ENCODE results near the gene PEX5L. TPM values are rescaled to one million over a fixed set of nuclear protein-coding genes. Genes with fewer than 3 reads are reported as not detected.

PEX5L gene
- total RNA-seq (under 1 TPM in 7 of 10 donors, not detected in 3; 0.25 to 0.94 (median 0.42) TPM), polyA plus RNA-seq (under 1 TPM; 0.01 to 0.07 TPM)
- long read RNA-seq, donor 1: 0 reads
- long read RNA-seq, donor 2: 0 reads
- long read RNA-seq, donor 3, partial matches to known transcripts: 0 of 2 reads
- long read RNA-seq, donor 3, other reads (novel, unspliced or antisense): 2 of 2 reads

GRCh38 chr3:180036671-180037455 is at the start of gene PEX5L:
Gene PEX5L, minus strand, starts transcription at chr3:180036937. Its CDS starts 338 bp downstream, at chr3:180036599.
- peak in 6 of 8 donors; percentile 49 to 88 (median 62) for ATAC-seq
- whole genome bisulfite sequencing, 2 donors: 1% methylated on average over 71 to 96 of the region's 96 CpGs
- Histone ChIP-seq H3K4me1 (peaks cover 0 to 9% (median 0%) of the 10 kb centered on the region in 9 donors), H3K9me3 (no peaks in the 10 kb centered on the region), H3K27me3 (peaks cover 4 to 80% (median 63%) of the 10 kb centered on the region in 7 donors), H3K4me3 (peak within 1 kb of the TSS in 6 of 10 donors; percentile 22 to 43 (median 32)), H3K27ac (no peak within 1 kb of the TSS), H3K36me3 (no peaks in the 10 kb centered on the region)
- TF ChIP-seq, protein P1, sequence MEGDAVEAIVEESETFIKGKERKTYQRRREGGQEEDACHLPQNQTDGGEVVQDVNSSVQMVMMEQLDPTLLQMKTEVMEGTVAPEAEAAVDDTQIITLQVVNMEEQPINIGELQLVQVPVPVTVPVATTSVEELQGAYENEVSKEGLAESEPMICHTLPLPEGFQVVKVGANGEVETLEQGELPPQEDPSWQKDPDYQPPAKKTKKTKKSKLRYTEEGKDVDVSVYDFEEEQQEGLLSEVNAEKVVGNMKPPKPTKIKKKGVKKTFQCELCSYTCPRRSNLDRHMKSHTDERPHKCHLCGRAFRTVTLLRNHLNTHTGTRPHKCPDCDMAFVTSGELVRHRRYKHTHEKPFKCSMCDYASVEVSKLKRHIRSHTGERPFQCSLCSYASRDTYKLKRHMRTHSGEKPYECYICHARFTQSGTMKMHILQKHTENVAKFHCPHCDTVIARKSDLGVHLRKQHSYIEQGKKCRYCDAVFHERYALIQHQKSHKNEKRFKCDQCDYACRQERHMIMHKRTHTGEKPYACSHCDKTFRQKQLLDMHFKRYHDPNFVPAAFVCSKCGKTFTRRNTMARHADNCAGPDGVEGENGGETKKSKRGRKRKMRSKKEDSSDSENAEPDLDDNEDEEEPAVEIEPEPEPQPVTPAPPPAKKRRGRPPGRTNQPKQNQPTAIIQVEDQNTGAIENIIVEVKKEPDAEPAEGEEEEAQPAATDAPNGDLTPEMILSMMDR (IDR thresholded peaks at IDR 0.05): no peak
- DNase-seq: peak; percentile 10 to 35
- intact Hi-C loops (cut with DNase I): no loop called here

DNA sequence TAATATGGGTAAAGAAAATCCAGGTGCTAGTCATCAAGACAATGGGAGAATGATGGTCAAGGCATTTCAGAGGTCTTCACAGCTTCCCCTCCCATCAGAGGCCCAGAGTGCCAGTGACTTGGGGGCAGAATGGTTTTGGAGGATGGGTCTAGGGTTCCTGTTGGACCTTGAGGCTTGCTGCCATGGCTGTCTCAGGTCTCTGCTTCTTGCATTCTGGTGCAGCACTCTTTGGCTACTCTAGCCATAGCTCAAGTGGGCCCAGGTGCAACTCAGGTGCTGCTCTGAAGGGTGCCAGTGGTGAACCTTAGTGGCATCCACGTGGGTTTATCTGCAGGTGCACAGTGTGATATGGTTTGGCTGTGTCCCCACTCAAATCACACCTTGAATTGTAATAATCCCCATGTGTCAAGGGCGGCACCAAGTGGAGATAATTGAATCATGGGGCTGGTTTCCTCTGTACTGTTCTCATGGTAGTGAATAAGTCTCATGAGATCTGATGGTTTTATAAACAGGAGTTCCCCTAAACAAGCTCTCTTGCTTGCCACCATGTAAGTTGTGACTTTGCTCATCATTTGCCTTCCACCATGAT is 48.5 kb upstream of the PEX5L start:
- Histone ChIP-seq H3K9me3 (peaks cover 0 to 4% (median 0%) of the 10 kb centered on the region in 11 donors), H3K4me1 (no peaks in the 10 kb centered on the region), H3K36me3 (no peaks in the 10 kb centered on the region), H3K4me3 (no peak overlapping the region), H3K27ac (no peak overlapping the region), H3K27me3 (no peaks in the 10 kb centered on the region)
- ATAC-seq: no peak
- TF ChIP-seq, protein P1 (IDR thresholded peaks at IDR 0.05): no peak
- intact Hi-C loops (cut with DNase I): no loop called here
- 41 to 50% methylated on average over 2 of the region's 2 CpGs for WGBS, 2 donors
- DNase-seq: no peak

GRCh38 chr3:180082699-180083098 is 46.0 kb upstream of the PEX5L start:
- Histone ChIP-seq H3K9me3 (peaks cover 0 to 4% (median 0%) of the 10 kb centered on the region in 11 donors), H3K4me1 (no peaks in the 10 kb centered on the region), H3K4me3 (no peak overlapping the region), H3K27ac (no peak overlapping the region), H3K27me3 (no peaks in the 10 kb centered on the region), H3K36me3 (no peaks in the 10 kb centered on the region)
- DNase-seq (no peak), ATAC-seq (no peak)
- intact Hi-C loops (cut with DNase I): no loop called here
- WGBS, 2 donors: 85 to 90% methylated on average over 2 of the region's 2 CpGs
- TF ChIP-seq, protein P1 (IDR thresholded peaks at IDR 0.05): no peak

DNA sequence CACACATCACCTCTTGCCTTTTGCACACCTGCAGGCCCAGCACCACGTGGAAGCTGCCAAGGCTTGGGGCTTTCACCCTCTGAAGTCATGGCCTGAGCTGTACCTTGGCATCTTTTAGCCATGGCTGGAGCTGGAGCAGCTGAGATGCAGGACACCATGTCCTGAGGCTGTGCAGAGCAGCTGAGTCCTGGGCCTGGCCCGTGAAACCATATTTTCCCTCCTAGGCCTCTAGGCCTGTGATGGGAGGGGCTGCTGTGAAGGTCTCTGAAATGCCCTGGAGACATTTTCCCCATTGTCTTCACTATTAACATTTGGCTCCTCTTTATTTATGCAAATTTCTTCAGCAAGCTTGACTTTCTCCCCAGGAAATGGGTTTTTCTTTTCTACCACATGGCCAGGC is 41.9 kb upstream of the PEX5L start:
- ATAC-seq (peak in 1 of 8 donors; percentile 11), DNase-seq (no peak)
- H3K4me3 ChIP-seq: no peak overlapping the region
- WGBS, 2 donors: 37 to 45% methylated on average over 2 of the region's 2 CpGs
- H3K9me3 ChIP-seq: peaks cover 0 to 4% (median 0%) of the 10 kb centered on the region in 11 donors
- no peaks in the 10 kb centered on the region for H3K36me3 ChIP-seq
- TF ChIP-seq, protein P1 (IDR thresholded peaks at IDR 0.05): no peak
- intact Hi-C loops (cut with DNase I): no loop called here
- no peaks in the 10 kb centered on the region for H3K4me1 ChIP-seq
- H3K27ac ChIP-seq: no peak overlapping the region
- peaks cover 0 to 3% (median 0%) of the 10 kb centered on the region in 7 donors for H3K27me3 ChIP-seq

Data from heart right ventricle (tissue), 16 donors.